Omental fat pad (tissue), 4 donors: Measurements from ENCODE around the gene KRTAP10-4. TPM values are rescaled to one million over a fixed set of nuclear protein-coding genes. Genes with fewer than 3 reads are reported as not detected.

Experiments
- ATAC-seq: fragments of 150-250 bp; one replicate; pipeline ENCODE4 v1.9.1; 2016; ENCODE audit warnings: mild to moderate bottlenecking, moderate library complexity; ENCODE audit not compliant: low FRiP score
- DNase-seq: peaks from one replicate; pipeline ENCODE4 v3.0.0-alpha.2; 2019; ENCODE audit warnings: low spot score
- CTCF ChIP-seq, 3 donors: fragments of 450-650 bp; IDR thresholded peaks; one replicate each; pipeline ENCODE4 v1.5.1; 2016 to 2017; ENCODE audit warnings: antibody characterized with exemption in 3 of 3, mild to moderate bottlenecking in 3 of 3, moderate library complexity in 2 of 3
- total RNA-seq, 4 donors: library from RNA; depleted of rRNA; stranded (reverse); fragments of >200 nt; gene quantifications; one replicate each; pipeline ENCODE4 v1.1.0, GENCODE V29; 2016

KRTAP10-4 gene
- total RNA-seq, 4 donors from 2014 or later, result not detected

- ATAC-seq, result no peak
- no peak for DNase-seq
- TF ChIP-seq CTCF (IDR thresholded peaks at IDR 0.05), result no peak
Measured at GRCh38 chr21:44592446-44593311, 19.1 kb downstream of the KRTAP10-4 start, which contains the start of gene KRTAP10-6. Gene KRTAP10-6, minus strand, starts transcription at chr21:44592505. Its CDS starts 21 bp downstream, at chr21:44592484.

- no peak for TF ChIP-seq CTCF (IDR thresholded peaks at IDR 0.05)
- ATAC-seq (no peak), DNase-seq (no peak)
Measured at GRCh38 chr21:44593598-44594405, 20.3 kb downstream of the KRTAP10-4 start.

GRCh38 chr21:44594406-44594916 is 20.9 kb downstream of the KRTAP10-4 start:
- ATAC-seq, result no peak
- TF ChIP-seq CTCF (IDR thresholded peaks at IDR 0.05), result no peak
- DNase-seq, result no peak

GRCh38 chr21:44595524-44595923 is 22.0 kb downstream of the KRTAP10-4 start:
- DNase-seq, result no peak
- ATAC-seq, result no peak
- no peak for TF ChIP-seq CTCF (IDR thresholded peaks at IDR 0.05)

GRCh38 chr21:44596068-44596725 is 22.7 kb downstream of the KRTAP10-4 start:
- DNase-seq (no peak), ATAC-seq (no peak)

More at GRCh38 chr21:44596068-44596725, 22.7 kb downstream of the KRTAP10-4 start:
- no peak for TF ChIP-seq CTCF (IDR thresholded peaks at IDR 0.05)
